ENCODE measurements around the gene FOXL2.

Gene FOXL2

DNA sequence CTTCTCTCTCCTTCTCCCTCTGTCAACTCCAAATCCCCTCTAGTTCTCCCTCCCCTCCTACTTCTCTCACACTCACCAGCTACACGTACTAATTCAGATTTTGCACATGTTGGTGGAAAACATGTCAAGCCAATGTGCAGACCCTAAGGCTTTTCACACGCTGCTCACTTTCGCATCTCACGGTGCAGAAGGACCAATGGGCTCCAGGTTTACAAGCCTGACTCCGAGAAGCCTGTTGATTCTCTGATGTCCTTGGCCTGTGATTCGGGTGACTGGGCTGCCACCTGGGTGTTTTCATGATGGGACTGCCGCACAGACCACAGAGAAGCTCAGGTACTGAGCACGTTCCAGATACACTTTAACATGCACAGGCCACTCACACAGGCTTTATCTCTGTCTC, 3.8 kb upstream of the FOXL2 start:
- TF ChIP-seq GATA3 (IDR thresholded peaks at IDR 0.05; ENCODE audit: low read depth, low read length) (no peak), GATA2 (IDR thresholded peaks at IDR 0.05; ENCODE audit: low read depth, low read length) (no peak)

DNA sequence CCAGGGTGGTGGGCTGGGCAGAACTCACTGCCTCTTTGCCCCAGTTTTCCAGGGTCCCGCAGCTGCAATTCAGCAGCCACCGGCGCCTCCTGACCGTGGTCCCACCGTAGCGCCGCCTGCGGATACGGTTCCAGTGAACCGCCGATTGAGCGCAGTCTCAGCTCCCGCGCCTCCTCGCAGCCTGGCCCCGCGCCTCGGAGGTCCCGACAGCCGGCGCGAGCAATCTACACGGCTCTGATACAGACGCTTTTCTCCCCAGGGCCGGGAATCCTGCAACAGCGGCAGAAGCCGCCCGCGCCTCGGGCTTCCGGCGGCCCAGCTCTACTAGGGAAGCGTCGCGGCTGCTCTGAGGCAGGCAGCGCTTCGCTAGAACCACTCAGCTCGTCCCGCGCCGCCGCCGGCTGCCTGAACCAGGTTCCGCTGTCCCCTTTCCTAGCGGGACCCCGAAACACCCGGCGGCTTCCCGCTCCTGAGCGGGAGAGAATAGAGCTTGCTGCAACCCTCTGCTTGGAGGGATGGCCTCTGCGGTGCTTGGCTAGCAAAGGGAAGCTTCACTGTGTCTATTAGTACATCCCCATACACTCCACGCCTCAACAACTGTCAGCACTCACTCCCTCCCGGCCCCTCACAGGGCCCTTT, 3.2 kb upstream of the FOXL2 start:
- TF ChIP-seq GATA2 (IDR thresholded peaks at IDR 0.05; ENCODE audit: low read depth, low read length) (no peak), GATA3 (IDR thresholded peaks at IDR 0.05; ENCODE audit: low read depth, low read length) (no peak)

DNA sequence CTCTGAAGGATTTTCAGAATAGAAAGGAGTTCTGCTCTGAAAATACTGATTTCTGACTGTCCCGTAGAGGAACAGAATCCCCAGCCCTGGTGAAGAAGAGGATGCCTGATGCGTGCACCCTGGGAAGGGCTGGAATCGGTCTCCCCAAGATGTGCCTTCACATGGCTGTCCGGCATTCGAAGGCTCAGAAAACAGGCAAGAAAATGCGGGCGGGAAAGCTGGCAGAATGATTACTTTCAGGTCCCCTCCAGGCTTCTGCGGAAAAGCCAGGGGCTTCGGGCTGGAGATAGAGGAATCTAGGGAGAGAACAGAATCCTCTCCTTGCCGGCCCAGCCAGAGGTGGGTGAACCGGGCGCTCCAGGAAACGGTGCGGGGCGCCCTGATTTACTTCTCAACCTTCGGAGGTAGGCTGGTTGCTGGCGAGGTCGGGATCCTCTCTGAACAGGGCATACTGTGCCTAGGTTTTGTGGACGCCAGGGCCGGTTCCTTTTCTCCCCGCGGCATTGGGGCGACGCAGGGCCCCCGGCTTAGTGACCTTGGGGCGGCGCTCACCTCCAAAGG, 2.6 kb upstream of the FOXL2 start:
- TF ChIP-seq GATA2 (IDR thresholded peaks at IDR 0.05; ENCODE audit: low read depth, low read length) (no peak), GATA3 (IDR thresholded peaks at IDR 0.05; ENCODE audit: low read depth, low read length) (no peak)

DNA sequence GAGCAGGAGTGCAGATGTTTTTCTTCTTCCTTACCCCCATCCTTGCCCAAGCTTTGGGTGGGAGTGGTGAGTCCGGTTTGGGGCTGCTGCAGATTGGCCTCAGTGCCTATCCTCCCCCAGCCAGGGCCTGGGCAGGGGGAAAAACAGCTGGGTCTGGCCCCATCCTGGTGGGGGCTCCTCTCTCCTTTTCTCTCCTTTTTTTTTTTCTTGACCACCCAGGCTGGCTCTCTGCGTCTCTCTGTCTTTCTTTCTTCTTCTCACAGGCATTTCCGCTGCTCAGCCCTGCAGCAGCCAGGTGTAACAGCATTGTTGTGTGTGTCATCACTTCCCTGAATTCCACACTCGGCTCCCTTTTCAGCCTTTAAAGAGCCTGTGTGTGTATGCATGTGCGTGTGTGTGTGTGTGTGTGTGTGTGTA, 2.1 kb upstream of the FOXL2 start:
- TF ChIP-seq GATA2 (IDR thresholded peaks at IDR 0.05; ENCODE audit: low read depth, low read length): no peak
- no peak for TF ChIP-seq GATA3 (IDR thresholded peaks at IDR 0.05; ENCODE audit: low read depth, low read length)

DNA sequence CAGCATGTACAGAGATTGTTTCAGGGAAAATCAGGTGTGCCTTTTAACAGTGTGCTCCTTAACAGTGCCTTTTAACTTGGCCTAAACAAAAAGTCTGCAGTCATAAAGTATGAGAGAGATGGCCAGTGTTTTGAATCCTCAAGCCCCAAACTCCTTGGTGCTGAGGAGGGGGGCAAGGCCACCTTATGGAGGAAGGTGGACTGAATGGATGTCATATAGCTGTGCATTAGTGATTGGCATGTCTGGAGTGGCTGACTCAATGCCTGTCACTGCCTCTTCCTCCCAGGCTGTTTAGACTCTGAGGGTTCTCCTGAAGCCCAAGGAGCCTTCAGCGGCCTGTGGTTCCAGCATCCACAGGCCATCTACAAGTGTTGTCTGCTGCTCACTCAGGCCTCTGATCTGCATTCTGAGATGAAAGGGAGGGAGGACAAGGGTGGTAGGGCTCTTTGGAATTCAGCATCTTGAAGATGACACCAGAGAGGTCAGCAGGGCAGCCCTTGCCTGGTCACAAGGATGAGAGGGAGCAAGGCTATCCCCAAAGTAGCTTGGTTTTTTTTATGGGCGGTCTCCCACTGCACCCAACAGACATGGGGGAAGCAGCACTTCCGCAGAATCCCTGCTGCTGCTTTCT, 1.5 kb upstream of the FOXL2 start:
- TF ChIP-seq GATA2 (IDR thresholded peaks at IDR 0.05; ENCODE audit: low read depth, low read length) (no peak), GATA3 (IDR thresholded peaks at IDR 0.05; ENCODE audit: low read depth, low read length) (no peak)

DNA sequence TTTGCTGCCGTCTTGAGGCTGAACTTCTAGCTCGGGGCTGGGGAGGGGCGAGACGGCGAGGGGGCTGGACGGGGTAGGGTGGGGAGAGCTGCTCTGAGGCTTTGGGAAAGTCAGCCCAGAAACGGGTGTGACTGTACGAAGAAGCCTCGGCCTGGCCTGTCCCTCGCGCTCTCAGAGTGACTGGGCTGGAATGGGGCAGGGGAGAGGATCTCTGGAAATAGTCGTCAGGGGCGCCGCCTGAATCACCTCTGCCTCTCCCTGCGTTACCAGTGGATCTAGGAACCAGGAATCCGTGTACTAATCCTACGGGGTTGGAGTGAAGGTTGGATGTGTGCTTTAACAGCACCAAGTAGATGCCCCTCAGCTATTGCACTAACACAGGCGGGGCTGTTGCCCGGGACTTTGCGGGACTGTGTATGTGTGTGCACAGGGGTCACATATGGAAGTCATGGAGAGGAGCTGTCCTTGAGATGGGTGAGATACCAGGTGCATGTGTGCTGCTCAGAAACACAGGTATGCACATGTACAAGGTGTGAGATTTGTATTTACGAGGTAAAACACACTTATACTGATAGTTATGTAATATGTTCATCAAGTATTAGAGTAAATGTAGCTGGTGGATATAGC, 671 bp upstream of the FOXL2 start:
- TF ChIP-seq GATA2 (IDR thresholded peaks at IDR 0.05; ENCODE audit: low read depth, low read length) (no peak), GATA3 (IDR thresholded peaks at IDR 0.05; ENCODE audit: low read depth, low read length) (no peak)

DNA sequence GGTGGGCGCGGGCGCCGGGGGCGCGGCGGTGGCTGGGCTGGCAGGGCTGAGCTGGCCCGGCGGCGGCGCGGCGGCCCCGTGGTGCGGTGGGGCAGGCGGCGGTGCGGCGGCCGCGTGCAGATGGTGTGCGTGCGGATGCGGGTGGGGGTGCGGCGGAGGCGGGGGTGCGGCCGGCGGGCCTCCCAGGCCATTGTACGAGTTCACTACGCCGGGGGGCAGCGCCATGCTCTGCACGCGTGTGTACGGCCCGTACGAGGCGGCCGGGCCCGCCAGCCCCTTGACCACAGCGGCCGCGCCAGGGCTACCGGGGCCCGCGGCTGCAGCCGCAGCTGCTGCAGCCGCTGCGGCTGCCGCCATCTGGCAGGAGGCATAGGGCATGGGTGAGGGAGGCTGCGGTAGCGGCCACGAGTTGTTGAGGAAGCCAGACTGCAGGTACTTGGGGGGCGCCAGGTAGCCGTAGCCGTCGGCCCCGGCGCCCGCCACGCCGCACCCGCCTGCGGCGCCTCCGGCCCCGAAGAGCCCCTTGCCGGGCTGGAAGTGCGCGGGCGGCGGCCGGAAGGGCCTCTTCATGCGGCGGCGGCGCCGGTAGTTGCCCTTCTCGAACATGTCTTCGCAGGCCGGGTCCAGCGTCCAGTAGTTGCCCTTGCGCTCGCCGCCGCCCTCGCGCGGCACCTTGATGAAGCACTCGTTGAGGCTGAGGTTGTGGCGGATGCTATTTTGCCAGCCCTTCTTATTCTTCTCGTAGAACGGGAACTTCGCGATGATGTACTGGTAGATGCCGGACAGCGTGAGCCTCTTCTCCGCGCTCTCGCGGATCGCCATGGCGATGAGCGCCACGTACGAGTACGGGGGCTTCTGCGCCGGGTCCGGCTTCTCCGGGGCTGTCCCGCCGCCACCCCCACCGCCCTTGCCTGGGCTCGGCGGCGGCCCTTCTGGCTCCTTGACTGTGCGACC, 951 bp downstream of the FOXL2 start:
- no peak for TF ChIP-seq GATA3 (IDR thresholded peaks at IDR 0.05; ENCODE audit: low read depth, low read length)
- TF ChIP-seq GATA2 (IDR thresholded peaks at IDR 0.05; ENCODE audit: low read depth, low read length): no peak

DNA sequence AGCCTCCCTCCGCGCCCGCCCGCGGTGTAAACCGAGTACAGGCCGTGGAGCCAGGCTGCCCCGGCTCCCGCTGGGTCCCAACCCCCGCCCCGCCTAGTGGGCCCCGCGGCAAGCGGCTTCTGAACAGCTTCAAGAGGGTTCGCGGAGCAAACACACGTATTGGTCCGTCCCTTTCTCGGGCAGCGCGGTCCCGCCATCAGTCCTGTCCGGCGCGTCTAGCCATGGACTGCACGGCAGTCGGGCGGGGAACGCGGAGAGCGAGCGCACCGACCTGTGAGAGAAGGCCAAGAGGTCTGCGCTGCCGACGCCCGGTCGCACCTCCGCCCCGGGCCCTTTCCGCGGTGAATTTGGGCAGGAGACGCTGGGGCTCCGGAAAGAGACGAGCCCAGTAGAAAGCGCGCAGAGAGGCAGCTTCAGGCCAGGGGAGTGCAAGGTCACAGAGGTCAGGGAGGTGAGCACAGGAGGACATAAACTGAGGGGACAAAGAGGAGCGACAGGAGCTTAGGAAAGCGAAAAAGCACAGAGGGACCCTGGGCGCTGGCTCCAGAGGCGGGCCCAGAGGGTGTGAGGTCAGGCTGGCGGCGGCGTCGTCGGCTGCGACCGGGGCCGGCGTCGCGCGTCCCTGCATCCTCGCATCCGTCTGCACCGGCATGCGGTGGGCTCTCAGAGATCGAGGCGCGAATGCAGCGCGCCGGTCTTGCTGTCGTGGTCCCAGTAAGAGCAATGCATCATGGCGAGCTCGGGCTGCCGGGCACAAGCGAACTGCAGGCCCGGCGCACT, 1.8 kb downstream of the FOXL2 start:
- no peak for TF ChIP-seq GATA2 (IDR thresholded peaks at IDR 0.05; ENCODE audit: low read depth, low read length)
- TF ChIP-seq GATA3 (IDR thresholded peaks at IDR 0.05; ENCODE audit: low read depth, low read length): no peak

DNA sequence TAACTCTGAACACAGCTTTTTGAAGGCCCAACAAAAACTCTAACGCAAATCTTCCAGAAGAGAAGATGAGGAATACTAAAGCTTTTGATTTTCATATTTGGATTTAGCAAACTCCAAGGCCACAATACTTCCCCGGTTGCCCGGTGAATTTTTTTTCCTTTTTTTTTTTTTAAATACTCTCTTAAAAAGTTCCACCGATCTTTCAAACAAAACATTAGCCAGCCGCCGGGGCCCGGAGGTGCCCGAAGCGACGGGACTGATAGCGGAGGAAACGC, 2.3 kb downstream of the FOXL2 start:
- TF ChIP-seq GATA3 (IDR thresholded peaks at IDR 0.05; ENCODE audit: low read depth, low read length) (no peak), GATA2 (IDR thresholded peaks at IDR 0.05; ENCODE audit: low read depth, low read length) (no peak)

DNA sequence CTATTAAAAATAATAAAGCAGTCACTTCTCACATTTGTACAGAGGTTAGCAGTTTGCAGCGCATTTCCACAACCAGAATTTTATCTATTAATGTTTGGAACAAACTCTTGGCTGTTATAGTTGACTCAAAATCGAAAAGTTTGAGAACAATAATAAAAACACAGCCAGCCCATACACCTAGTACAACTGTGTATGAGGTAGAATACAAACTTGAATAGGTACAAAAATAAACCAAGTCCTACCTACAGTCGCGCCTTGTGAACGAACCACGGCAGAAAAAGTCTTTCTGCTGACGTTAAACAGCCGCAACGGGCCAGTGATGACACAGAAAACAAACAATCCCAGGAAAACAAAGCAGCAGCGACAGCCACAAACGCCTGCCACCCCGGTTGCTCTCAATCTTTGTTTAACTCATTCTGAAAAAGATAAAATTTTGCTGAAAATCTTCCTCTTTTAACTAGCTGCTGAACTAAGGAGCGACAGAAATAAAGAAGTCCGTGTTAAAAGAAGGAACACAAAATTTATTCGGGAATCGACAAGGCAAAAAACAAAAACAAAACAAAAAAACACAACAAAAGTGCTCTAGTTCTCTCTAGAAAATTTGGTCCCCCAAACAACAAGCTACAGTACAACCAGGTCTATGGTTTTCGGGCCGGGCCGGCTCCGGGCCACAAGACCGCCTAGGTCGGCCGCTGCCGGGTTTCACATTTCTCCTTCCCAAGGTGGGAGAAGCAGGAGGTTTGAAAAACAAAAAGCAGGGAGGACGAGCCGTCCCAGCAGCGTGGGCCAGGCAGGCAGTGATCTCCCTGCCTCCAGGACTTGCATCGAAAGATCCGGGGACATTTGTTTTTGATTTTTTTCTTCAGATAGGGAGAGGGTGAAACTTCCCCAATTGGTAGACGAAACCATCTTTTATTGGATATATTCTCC, 2.9 kb downstream of the FOXL2 start:
- no peak for TF ChIP-seq GATA3 (IDR thresholded peaks at IDR 0.05; ENCODE audit: low read depth, low read length)

DNA sequence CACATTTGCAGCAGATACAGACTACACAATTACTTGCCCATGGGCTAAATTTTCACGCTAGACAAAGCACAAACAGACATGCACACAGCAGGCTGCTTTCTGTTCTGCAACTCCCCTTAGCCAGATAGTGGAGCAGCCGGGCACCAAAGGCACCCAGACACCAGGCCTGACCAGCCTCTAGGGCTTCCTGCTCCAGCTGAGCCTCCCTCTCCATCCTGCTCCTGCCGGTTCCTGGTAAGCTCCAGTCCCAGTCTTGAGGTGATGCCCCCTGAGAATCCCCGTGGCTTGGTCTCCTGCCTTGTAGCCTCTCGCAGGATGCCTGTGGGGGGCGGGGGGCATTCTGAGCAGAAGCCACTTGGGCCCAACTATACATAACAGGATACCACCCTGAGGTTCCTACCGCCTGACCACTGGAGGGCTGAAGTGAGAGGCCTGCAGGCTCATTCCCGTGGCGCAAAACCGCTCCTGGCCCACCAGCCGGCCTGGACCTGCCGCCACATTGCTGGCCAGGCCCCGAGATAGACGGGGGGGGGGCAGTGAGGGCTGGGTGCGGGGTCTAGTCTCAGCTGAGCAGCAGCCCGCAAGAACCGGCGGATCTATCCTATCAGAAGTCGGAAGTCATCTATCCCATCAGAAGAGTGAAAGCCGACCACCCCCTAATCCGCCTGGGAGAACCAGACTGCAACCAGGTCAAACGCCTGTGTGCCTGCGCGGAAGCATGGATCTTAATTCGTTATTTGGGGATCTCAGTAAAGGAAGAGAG, 3.9 kb downstream of the FOXL2 start:
- TF ChIP-seq GATA3 (IDR thresholded peaks at IDR 0.05; ENCODE audit: low read depth, low read length) (no peak), GATA2 (IDR thresholded peaks at IDR 0.05; ENCODE audit: low read depth, low read length) (no peak)

DNA sequence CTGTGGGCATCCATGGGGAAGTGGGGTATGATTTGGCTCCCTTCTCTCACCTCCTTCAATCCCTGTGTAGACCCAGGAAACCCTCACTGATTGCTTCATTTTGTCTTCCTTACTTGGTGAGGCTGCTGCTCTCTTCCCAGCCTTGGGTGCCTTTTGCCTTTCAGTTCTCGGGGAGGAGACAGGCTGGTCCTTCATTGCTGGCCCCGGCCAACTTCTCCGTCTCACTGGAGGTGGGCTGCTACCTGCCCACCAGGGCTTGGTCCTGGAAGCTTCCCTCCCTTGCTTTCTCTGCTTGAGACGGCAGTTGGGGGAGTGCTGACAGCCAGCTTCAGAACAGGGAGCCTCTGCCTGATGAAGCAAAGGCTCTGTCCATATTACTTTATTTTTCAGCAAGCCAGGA, 4.7 kb downstream of the FOXL2 start:
- TF ChIP-seq GATA2 (IDR thresholded peaks at IDR 0.05; ENCODE audit: low read depth, low read length) (no peak), GATA3 (IDR thresholded peaks at IDR 0.05; ENCODE audit: low read depth, low read length) (no peak)
